Measurements from ENCODE around the gene SERPINA6. TPM values are rescaled to one million over a fixed set of nuclear protein-coding genes. Genes with fewer than 3 reads are reported as not detected.

SERPINA6 gene
- total RNA-seq, 1 experiment from 2014 or later = not detected

- H3K4me3 ChIP-seq = no peak overlapping the region
- H3K36me3 ChIP-seq = no peaks in the 10 kb centered on the region
- H3K27ac ChIP-seq = no peak overlapping the region
- H3K4me1 ChIP-seq = no peaks in the 10 kb centered on the region
- H3K27me3 ChIP-seq = no peaks in the 10 kb centered on the region
- H3K9me3 ChIP-seq (replicated peaks) = no peaks in the 10 kb centered on the region
- peak in 1 of 2 experiments; percentile 17 for DNase-seq
Observed at GRCh38 chr14:94320243-94320642, 2.9 kb downstream of the SERPINA6 start.

GRCh38 chr14:94317259-94317658 is 5.9 kb downstream of the SERPINA6 start:
- H3K27ac ChIP-seq = no peak overlapping the region
- no peaks in the 10 kb centered on the region for H3K36me3 ChIP-seq
- no peak for DNase-seq
- no peak overlapping the region for H3K4me3 ChIP-seq
- H3K9me3 ChIP-seq (replicated peaks) = no peaks in the 10 kb centered on the region
- no peaks in the 10 kb centered on the region for H3K27me3 ChIP-seq
- H3K4me1 ChIP-seq = no peaks in the 10 kb centered on the region

- Histone ChIP-seq H3K9me3 (replicated peaks) (no peaks in the 10 kb centered on the region), H3K36me3 (no peaks in the 10 kb centered on the region), H3K4me3 (no peak overlapping the region), H3K27me3 (no peaks in the 10 kb centered on the region), H3K27ac (no peak overlapping the region), H3K4me1 (no peaks in the 10 kb centered on the region)
- no peak for DNase-seq
Observed at GRCh38 chr14:94316692-94317091, 6.4 kb downstream of the SERPINA6 start.

GRCh38 chr14:94314890-94315289 is 8.2 kb downstream of the SERPINA6 start:
- Histone ChIP-seq H3K36me3 (no peaks in the 10 kb centered on the region), H3K27ac (no peak overlapping the region), H3K4me1 (no peaks in the 10 kb centered on the region), H3K4me3 (no peak overlapping the region), H3K9me3 (replicated peaks) (no peaks in the 10 kb centered on the region), H3K27me3 (no peaks in the 10 kb centered on the region)
- DNase-seq = no peak

- Histone ChIP-seq H3K9me3 (replicated peaks) (no peaks in the 10 kb centered on the region), H3K27me3 (no peaks in the 10 kb centered on the region), H3K4me3 (no peak overlapping the region), H3K4me1 (no peaks in the 10 kb centered on the region), H3K36me3 (no peaks in the 10 kb centered on the region), H3K27ac (no peak overlapping the region)
- no peak for DNase-seq
Observed at GRCh38 chr14:94313991-94314655, 9.0 kb downstream of the SERPINA6 start.

- no peaks in the 10 kb centered on the region for H3K4me1 ChIP-seq
- no peak for DNase-seq
- H3K9me3 ChIP-seq (replicated peaks) = 0 out of 2 replicates have a peak, but pooled peaks cover 2% of the 10 kb centered on the region
- H3K27me3 ChIP-seq = no peaks in the 10 kb centered on the region
- H3K27ac ChIP-seq = no peak overlapping the region
- H3K4me3 ChIP-seq = no peak overlapping the region
- no peaks in the 10 kb centered on the region for H3K36me3 ChIP-seq
Observed at GRCh38 chr14:94312481-94313246, 10.5 kb downstream of the SERPINA6 start.

- no peak overlapping the region for H3K27ac ChIP-seq
- H3K27me3 ChIP-seq = no peaks in the 10 kb centered on the region
- no peak for DNase-seq
- no peaks in the 10 kb centered on the region for H3K4me1 ChIP-seq
- H3K9me3 ChIP-seq (replicated peaks) = 0 out of 2 replicates have a peak, but pooled peaks cover 3% of the 10 kb centered on the region
- no peaks in the 10 kb centered on the region for H3K36me3 ChIP-seq
- no peak overlapping the region for H3K4me3 ChIP-seq
Observed at GRCh38 chr14:94310248-94310647, 12.9 kb downstream of the SERPINA6 start.

GRCh38 chr14:94309721-94310120 is 13.4 kb downstream of the SERPINA6 start:
- H3K4me3 ChIP-seq = no peak overlapping the region
- H3K27ac ChIP-seq = no peak overlapping the region
- H3K36me3 ChIP-seq = no peaks in the 10 kb centered on the region
- no peak for DNase-seq
- no peaks in the 10 kb centered on the region for H3K4me1 ChIP-seq
- H3K27me3 ChIP-seq = no peaks in the 10 kb centered on the region
- H3K9me3 ChIP-seq (replicated peaks) = 0 out of 2 replicates have a peak, but pooled peaks cover 3% of the 10 kb centered on the region

- Histone ChIP-seq H3K27me3 (no peaks in the 10 kb centered on the region), H3K27ac (no peak overlapping the region), H3K9me3 (replicated peaks) (peaks cover 7% of the 10 kb centered on the region), H3K4me3 (no peak overlapping the region), H3K36me3 (no peaks in the 10 kb centered on the region), H3K4me1 (peaks cover 20% of the 10 kb centered on the region)
- DNase-seq = peak; percentile 22 to 78
Observed at GRCh38 chr14:94307410-94307992, 15.6 kb downstream of the SERPINA6 start.

- Histone ChIP-seq H3K36me3 (no peaks in the 10 kb centered on the region), H3K27ac (no peak overlapping the region), H3K4me1 (peaks cover 20% of the 10 kb centered on the region), H3K9me3 (replicated peaks) (peaks cover 17% of the 10 kb centered on the region), H3K4me3 (no peak overlapping the region), H3K27me3 (no peaks in the 10 kb centered on the region)
- no peak for DNase-seq
Observed at GRCh38 chr14:94306047-94306978, 16.8 kb downstream of the SERPINA6 start.

- no peak for DNase-seq
- no peak overlapping the region for H3K4me3 ChIP-seq
- no peaks in the 10 kb centered on the region for H3K36me3 ChIP-seq
- no peak overlapping the region for H3K27ac ChIP-seq
- H3K4me1 ChIP-seq = peaks cover 20% of the 10 kb centered on the region
- H3K9me3 ChIP-seq (replicated peaks) = peaks cover 18% of the 10 kb centered on the region
- no peaks in the 10 kb centered on the region for H3K27me3 ChIP-seq
Observed at GRCh38 chr14:94305620-94306019, 17.5 kb downstream of the SERPINA6 start.

GRCh38 chr14:94304243-94304642 is 18.9 kb downstream of the SERPINA6 start:
- Histone ChIP-seq H3K27me3 (no peaks in the 10 kb centered on the region), H3K9me3 (replicated peaks) (peaks cover 18% of the 10 kb centered on the region), H3K4me3 (no peak overlapping the region), H3K27ac (peak overlapping the region; percentile 100), H3K36me3 (no peaks in the 10 kb centered on the region), H3K4me1 (peaks cover 20% of the 10 kb centered on the region)
- peak in 1 of 2 experiments; percentile 23 for DNase-seq

GRCh38 chr14:94303111-94303510 is 20.0 kb downstream of the SERPINA6 start:
- H3K4me1 ChIP-seq = peaks cover 20% of the 10 kb centered on the region
- DNase-seq = peak; percentile 86 to 94
- H3K27me3 ChIP-seq = no peaks in the 10 kb centered on the region
- peak overlapping the region; percentile 100 for H3K27ac ChIP-seq
- no peaks in the 10 kb centered on the region for H3K36me3 ChIP-seq
- H3K9me3 ChIP-seq (replicated peaks) = peaks cover 18% of the 10 kb centered on the region
- 0 out of 2 replicates have a peak overlapping the region, but pooled peaks have one; percentile 9 for H3K4me3 ChIP-seq

- no peak overlapping the region for H3K27ac ChIP-seq
- H3K9me3 ChIP-seq (replicated peaks) = peaks cover 15% of the 10 kb centered on the region
Observed at GRCh38 chr14:94298130-94298529, 25.0 kb downstream of the SERPINA6 start.

More at GRCh38 chr14:94298130-94298529, 25.0 kb downstream of the SERPINA6 start:
- peaks cover 6% of the 10 kb centered on the region for H3K4me1 ChIP-seq
- DNase-seq = no peak
- no peak overlapping the region for H3K4me3 ChIP-seq
- H3K36me3 ChIP-seq = no peaks in the 10 kb centered on the region
- H3K27me3 ChIP-seq = no peaks in the 10 kb centered on the region
